ENCODE results near the gene CLIC3.
"Not testable (repeated sequence)": the region's sequence is repeated elsewhere in the genome, so short reads cannot be mapped to it uniquely, and the experiment has no call there.

CLIC3 gene

GRCh38 chr9:136996361-136997292 is at the start of gene CLIC3:
Gene CLIC3, minus strand, starts transcription at chr9:136996568. Its CDS starts 25 bp downstream, at chr9:136996543.
- peak in 1 of 3 experiments; percentile 15 for DNase-seq (ENCODE audit: low read depth in 3 of 3)

GRCh38 chr9:137045294-137046087 is 49.1 kb upstream of the CLIC3 start:
- no peak for DNase-seq (ENCODE audit: low read depth in 3 of 3)

- no peak for DNase-seq (ENCODE audit: low read depth in 3 of 3)
Measured at GRCh38 chr9:137044502-137045177, 48.3 kb upstream of the CLIC3 start.

- no peak for DNase-seq (ENCODE audit: low read depth in 3 of 3)
Measured at GRCh38 chr9:137044037-137044436, 47.7 kb upstream of the CLIC3 start.

- DNase-seq (ENCODE audit: low read depth in 3 of 3), result no peak
Measured at GRCh38 chr9:137042751-137043727, 46.7 kb upstream of the CLIC3 start.

- DNase-seq (ENCODE audit: low read depth in 3 of 3), result no peak
Measured at GRCh38 chr9:137041124-137041523, 44.8 kb upstream of the CLIC3 start.

DNA sequence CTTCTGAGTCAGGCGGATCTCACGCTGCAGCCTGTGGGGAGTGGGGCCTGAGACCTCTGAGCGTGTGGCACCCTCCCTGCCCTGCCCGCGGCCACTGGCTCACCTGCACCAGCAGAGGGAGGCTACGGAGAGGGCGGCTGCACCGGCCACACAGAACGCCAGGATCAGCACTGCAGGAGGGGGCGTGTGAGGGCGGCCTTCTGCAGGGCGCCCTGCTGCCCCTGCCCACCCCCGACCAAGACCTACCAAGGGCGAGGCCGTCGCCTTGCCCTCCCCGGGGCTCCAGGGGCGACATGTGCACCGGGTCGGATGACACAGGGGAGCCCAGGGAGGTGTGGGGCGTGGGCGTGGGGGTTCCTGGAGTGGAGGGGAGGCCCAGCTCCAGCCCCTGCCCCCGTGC is 44.2 kb upstream of the CLIC3 start:
- DNase-seq (ENCODE audit: low read depth in 3 of 3), result no peak

GRCh38 chr9:137039611-137040366 is 43.4 kb upstream of the CLIC3 start:
- no peak for DNase-seq (ENCODE audit: low read depth in 3 of 3)

DNA sequence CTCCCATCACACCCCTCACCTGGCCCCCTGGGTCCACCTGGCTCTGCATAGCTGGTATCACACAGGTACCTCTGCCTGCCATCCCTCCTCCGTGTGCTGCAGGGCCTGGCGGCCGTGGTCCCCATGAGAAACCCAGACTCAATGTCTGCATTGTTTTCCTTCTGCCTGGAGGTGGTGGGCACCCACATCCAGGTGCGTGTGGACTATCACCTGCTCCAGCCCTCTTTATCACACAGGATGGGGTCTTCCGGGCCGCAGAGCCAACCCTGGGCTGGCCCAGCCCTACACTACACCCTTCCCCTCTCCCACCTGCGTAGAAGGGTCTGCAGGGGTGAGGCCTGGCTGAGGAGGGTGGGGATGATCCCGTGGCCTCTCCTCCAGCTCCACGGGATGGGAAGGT is 42.5 kb upstream of the CLIC3 start:
- no peak for DNase-seq (ENCODE audit: low read depth in 3 of 3)

- DNase-seq (ENCODE audit: low read depth in 3 of 3), result no peak
Measured at GRCh38 chr9:137037483-137037882, 41.1 kb upstream of the CLIC3 start.

DNA sequence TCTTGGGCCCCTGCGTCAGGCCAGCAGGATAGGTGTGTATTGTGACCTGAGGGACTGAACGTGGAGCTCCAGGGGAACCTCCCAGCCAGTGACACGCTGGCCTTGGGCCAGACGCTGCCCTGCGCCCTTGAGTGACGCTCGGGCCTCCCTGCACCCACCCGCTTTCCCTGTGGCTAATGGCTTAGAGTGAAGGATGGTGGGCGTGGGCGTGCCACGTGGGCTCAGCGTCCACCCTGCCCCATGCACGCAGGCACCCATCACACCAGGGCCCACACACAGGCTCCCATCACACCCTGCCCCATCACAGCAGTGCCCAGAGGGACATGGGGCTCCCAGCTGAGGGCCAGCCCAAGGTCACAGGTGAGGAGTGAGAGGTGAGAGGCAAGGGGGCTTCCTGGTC is 40.7 kb upstream of the CLIC3 start:
- DNase-seq (ENCODE audit: low read depth in 3 of 3), result no peak

GRCh38 chr9:137035937-137036336 is 39.6 kb upstream of the CLIC3 start:
- DNase-seq (ENCODE audit: low read depth in 3 of 3), result no peak

GRCh38 chr9:137035507-137035834 is 39.1 kb upstream of the CLIC3 start:
- DNase-seq (ENCODE audit: low read depth in 3 of 3), result no peak

DNA sequence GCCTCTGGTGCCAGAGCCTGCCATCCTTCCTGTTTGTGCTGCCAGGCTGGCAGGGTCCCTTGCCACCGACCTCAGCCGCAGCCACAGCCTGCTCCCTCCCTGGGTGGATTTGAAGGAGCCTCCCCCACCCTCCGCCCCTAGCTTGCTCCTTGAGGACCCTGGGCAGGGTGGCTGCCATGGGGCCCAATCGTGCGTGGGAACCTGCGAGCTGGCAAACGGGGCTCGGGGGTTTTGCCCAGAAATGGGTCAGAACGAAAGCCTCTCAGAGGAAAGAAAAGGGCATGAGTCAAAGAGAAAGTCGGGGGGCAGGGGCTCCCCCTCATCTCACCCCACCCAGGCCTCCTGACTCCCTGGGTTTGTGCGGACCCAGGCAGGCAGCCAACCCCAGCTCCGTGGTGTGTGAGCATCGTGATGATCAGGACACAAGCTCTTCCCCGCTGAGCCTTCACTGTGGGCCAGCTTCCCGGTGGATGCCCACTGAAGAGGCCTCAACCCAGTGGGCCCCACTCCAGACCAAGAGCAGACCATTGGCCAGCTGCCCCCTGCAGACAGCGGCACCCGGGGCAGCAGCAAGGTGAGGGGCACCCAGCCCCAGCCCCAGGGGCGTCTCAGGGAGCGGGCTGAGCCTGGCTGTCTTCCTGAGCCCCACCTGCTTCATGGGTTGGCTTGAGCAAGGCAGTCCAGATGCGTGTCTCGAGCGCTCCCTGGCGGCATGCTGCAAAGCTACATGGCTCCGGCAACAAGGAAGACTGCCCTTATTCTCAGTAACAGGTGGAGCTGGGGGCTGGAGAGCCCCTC is 38.5 kb upstream of the CLIC3 start:
- peak; percentile 74 to 77 (median 74) for DNase-seq (ENCODE audit: low read depth in 3 of 3)

GRCh38 chr9:137034039-137034708 is 37.8 kb upstream of the CLIC3 start:
- DNase-seq (ENCODE audit: low read depth in 3 of 3), result no peak

DNA sequence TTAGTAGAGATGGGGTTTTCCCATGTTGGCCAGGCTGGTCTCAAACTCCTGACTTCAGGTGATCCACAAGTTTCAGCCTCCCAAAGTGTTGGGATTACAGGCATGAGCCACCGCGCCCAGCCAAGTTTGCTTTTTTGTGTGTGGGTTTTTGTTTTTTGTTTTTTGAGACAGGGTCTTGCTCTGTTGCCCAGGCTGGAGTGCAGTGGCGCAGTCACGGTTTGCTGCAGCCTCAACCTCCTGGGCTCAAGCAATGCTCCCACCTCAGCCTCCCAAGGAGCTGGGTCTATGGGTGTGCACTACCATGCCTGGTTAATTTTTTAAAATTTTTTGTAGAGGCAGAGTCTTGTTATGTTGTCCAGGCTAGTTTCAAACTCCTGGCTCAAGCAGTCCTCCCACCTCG is 37.1 kb upstream of the CLIC3 start:
- not testable (repeated sequence) for DNase-seq (ENCODE audit: low read depth in 3 of 3)

DNA sequence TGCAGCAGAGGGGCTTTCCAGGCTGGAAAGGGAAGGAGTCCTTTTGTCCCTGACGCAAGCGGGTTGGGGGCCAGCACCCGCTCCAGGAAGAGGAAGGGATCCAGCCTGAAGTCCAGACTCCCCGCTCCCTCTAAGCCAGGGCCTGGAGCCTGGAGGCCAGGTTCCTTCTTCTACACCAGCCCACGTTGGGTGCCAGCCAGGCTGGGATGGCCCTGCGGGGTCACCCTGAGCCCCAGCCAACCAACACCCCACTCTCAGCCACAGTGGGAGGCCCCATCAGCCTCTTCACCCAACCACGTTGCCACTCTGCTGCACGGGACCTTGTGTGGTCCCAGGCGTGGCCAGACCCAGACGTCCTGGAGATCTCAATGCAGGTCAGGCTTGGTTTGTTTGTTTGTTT is 36.5 kb upstream of the CLIC3 start:
- no peak for DNase-seq (ENCODE audit: low read depth in 3 of 3)

- DNase-seq (ENCODE audit: low read depth in 3 of 3), result no peak
Measured at GRCh38 chr9:137031904-137032640, 35.7 kb upstream of the CLIC3 start, which contains the start of gene FUT7. Gene FUT7, minus strand, starts transcription at chr9:137032088. Its CDS starts 97 bp downstream, at chr9:137031991.
